HG02943 (cell line): Measurements from ENCODE around the gene GABBR2.

Experiments used
- ATAC-seq: cut with Tn5 transposase; IDR thresholded peaks from one replicate; pipeline ENCODE4 v1.9.1; 2021; ENCODE audit warnings: mild to moderate bottlenecking, low read depth, moderate library complexity; ENCODE audit not compliant: unreplicated experiment

Gene GABBR2

DNA sequence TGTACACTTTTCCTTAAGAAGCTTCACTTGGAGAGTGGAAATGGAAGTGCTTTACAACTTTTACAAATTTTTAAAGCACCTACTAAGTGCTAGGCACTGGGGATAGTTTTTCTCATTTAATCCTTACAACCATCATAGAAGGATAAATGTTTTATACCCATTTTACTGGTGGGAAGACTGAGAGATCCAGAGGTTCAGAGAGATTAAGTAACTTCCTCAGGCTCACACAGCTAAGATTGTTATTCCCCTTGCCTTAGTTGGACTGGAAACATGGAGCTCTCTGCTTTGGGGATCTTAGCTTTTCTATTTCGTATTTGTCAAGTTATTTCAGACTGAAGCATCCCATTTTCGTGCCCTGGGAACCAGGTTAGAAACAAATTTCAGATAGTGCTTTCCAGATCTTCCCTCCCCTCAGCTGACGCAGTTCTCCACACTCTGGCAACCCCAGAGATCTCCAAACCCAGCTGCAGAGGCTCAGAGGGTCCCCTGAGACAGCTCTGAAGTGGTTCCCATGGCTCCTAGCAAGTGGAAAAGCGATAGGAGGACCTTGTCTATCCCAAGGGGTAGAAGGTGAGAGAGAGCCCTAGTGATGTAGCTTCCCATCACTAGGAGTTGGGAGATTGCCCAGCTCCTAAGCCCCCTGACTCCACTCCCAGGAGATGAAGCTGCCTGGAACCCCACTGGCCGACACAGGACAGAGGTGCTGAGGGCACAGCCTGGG is 16.2 kb upstream of the GABBR2 start:
- ATAC-seq = no peak

DNA sequence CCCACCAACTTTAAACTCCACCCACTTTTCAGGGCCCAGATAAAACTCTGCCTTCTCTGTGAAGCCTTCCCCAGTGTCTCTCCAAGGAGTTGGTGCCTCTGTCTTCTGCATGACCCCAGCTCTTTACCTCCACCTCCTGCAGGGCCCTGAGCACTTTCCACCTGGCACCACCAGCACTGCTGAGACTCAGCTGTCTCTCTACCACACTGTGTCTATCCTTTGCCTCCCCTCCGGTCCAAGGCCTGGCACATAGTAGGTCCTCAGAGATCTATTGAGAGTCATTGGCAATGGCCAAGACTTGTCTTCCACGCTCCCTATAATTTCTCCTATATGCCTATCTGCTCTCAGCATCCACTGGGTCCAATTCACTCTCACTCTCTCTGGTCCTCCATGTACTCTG is 12.9 kb upstream of the GABBR2 start:
- ATAC-seq = no peak

DNA sequence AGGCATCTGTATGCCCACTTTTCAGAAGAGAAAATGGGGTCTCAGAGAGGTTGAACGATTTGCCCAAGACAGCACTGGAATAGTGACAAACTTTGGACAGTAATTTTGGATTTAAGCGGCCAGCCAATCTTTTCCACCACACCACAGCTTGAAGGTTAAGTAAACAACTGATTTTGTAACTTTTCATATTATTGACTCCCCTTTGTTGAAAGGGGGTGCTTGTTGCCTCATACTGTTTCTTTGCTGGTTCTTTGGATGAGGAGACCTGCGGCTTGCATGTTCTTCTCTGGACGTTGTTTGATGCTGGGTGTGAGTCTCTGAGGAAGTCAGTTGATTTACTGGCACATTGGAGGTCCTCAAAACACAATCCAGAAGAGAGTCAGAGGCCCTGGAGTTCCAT is 11.7 kb upstream of the GABBR2 start:
- no peak for ATAC-seq

DNA sequence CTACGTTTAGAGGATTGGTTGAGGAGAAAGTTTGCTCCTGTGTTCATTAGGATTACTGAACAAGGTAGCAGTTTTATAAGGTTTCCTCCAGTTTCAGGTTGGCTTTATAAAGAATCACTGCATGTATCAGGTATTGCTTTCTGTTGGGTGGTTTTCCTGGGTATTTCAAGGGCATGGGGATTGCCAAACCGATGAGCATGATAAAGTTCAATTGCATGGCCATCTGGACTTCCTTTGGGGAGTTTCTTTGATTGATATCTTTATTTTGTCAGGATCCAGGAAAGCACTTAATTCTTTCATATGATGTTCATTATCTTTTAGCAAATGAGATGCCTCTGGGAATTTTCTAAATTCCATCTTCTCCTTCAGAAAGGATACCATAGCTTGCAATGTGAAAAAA is 10.3 kb upstream of the GABBR2 start:
- no peak for ATAC-seq

DNA sequence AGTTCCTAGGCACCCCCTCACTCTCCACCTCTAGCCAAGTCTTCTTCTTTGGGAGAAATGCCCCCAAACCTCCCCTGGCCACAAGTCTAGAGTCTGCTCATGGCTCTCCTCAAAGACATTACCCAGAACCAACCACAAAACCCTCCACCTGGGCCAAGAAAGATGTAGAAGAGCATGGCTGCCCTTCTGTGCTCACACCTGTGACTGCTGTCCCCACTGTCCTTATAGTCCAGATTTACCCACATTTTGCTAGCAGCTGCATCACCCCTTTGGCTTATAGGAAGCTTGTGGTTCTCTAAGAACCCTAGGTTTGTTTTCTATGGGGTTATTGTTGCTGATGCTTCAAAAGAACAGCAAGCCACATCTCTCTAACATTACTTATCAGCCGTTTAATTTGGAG is 6.1 kb upstream of the GABBR2 start:
- ATAC-seq = no peak

DNA sequence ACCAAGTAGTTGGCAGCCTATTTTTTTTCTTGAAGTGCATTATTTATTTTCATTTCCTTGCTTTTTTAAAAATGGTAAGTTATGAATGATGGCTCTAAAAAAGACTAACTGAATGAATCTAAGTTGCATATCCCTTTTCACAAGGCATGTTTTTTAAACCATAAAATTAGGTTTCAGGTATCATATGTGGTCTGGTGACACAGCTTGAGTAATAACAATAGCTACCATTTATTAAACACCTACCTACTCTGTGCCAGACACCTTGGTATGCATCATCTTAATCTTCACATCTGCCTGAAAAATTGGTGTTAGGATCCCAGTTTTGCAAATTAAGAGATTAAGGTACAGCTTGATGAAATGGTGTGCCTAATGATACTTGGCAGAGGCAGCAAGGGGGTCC is 4.3 kb upstream of the GABBR2 start:
- ATAC-seq = no peak

DNA sequence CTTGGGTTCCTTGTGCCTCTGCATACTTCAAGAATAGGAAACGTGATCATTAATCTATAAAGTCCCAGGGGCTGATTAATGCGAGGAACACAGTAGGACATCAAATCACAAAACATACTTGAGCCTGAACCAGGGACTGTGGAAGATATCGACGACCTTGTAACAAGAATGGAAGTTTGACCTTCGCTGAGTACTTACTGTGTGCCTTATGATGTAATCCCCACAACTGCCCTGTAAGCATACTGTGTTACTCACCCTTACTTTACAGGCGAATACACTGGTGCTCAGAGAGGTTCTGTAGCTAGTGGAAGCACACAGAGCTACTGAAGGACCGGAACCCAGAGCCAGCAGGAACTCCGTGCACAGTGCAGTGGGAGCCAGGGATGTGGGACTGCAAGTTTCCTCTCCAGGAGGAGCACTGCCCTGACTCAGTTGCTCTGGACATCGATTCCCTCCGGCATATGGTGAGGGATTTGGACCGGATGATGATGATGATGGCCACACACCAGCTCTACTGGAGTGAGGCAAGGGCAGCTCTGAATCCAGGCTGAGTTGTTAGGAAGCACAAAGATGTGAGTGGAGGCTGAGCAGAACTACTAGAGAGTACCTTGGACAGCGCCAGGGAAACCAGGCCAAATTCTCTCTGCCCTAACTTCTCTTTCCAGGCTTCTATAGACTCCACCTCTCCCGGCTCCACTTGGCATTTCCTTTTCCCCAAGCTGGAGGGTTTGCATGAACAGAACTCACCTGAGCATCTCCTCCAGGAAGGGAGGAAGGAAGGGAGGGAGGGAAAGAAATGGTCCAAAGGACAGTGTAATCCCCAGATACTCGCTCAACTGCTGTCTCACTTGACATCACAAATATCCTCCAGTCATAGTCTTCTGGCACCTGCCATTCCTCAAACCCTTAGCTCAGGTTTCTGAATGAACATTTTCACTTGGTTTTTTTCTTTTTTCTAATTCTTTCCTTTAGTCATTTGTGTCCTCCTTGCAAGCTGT is 1.5 kb upstream of the GABBR2 start:
- no peak for ATAC-seq

DNA sequence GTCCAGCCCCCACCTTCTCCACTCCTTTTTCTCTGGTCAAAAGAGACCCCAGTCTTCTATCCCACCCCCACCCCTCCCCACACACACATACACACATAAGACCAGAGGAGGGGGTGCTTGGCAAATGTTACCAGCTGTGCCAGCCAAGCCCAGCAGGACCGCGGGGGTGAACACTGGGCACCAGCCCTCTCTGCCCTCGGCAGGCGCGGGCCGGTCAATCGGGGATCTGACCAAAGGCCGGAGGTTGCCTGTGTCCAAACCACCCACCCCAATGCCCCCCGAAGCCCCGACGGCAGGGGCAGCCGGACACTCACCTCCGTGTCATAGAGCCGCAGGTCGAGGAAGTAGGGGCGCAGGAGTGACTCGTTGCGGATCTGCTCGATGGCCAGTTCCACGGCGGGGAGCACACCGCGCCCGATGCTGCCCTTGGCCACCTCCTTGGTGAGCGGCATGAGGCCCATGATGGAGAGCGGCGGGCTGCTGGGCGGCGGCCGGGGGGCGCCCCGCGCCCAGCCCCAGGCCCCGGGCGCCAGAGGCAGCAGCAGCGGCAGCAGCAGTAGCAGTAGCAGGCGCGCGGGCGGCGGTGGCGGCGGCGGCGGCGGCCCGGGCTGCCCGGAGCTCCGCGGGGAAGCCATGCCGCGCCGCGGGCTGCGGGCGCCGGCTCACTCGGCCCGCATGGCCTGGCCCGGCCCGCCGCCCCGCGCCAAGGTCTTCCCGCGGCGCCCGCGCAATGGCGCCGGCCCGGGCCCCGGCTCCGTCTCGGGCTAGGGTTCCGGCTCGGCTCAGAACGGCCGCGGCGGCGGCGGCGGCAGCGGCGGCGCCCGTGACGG is 417 bp downstream of the GABBR2 start:
- no peak for ATAC-seq

DNA sequence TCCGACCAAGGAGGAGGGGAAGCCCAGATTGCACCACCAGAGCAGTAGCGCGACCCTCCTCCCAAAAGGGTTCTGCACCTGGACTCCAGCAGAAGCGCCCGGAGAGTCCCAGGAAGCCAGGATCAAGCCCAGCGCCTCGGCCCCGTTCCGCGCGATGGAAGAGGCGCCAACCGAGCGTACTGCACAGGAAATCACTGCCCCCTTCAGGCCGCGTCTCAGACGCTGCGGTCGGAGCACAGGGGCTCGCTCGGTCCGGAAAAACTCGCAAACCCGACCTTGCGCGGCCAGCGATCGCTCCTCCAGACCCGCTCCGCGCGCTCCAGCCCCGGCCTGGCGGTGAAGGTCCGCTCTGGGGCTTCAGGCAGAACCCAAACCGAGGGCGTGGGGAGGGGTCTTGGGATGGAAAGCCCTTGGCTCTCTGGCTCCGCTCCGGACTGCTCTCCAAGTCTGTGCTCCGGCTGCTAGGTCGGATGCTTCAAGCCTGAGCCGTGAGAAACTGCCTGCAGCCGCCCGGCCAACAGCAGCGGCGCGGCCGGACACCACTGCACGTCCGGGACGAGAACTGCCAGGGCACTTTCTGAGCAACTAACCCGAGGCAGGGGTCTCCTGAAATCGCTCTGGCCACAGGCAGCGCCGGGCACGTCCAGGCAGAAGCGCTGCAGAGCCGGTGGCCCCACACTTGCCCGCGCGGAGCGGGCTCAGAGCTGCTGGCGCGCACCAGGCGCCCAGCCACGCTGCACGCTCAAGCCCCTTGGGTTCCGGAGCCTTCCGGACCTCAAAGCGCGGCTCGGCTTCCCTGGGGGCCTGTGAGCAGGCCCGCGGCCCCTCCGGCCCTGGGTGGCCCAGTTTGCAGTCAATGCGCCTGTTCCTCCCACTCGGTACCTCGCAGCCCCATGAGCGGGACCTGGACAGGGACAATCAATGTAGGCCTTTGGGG is 1.3 kb downstream of the GABBR2 start:
- ATAC-seq = no peak

DNA sequence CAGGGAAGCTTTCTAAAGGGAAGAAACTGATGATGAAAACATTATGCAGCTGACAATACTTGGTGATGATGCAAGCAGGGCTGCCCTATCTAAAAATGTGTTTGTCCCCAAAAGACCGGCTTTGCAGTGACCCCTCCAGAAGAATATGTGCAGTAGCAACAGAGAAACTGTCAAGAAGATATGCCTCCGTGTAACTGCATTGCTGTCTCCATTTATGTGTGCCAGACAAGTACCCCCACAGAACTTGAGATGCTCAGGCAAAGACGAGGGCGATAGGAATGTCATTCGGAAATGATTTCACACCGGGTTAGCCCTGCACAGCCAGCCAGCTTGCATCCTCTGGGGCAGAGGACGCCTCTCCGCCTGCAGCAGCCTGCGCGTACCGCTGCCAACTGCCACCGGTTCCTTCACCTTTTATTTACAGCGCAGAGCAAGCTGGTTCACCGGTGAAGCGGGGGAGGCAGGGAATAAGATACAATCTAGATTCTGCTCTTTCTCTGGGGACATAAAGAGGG is 2.0 kb downstream of the GABBR2 start:
- ATAC-seq = no peak

DNA sequence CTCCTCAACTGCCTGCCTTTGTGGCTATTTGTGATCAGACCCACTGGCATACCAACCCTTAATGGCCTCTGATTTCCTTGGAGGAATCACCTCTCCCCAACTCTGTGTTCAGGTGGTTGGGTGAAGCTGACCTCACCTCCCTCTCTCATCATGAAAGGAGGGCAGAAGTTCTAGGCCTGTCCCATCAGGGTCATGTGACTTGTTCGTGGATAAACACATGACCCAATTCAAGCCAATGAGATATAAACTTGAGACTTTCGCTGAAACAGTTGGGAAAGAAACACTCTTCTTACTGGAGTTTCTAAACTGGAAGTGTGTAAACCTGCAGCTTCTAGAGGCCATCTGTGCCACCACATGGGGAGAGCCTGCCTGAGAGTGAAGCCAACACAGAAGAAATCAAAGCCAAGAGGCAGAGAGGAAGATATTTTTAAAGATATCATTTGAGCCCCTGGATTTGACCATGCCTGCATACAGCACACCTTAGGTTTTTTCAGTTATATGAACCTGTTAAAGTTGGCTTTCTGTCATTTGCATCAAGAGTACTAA is 5.8 kb downstream of the GABBR2 start:
- ATAC-seq = no peak

DNA sequence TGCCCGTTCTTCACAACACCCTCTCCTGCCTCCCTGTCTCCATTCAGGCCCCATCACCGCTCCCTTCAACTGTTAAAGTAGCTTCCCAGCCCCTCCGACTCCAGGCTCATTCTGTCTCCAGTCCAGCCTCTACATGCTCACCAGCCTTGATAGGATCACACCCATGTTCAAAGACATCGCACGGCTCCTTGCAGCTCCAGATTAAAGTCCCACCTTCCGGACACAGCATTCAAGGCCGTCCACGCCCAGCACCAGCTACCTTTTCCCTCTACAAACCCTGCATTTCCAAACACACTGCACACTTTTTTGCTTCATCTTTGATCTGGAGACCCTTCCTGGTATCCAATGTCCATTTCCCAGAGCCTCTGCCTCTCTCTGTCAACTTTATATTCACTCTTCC is 6.4 kb downstream of the GABBR2 start:
- ATAC-seq = no peak

DNA sequence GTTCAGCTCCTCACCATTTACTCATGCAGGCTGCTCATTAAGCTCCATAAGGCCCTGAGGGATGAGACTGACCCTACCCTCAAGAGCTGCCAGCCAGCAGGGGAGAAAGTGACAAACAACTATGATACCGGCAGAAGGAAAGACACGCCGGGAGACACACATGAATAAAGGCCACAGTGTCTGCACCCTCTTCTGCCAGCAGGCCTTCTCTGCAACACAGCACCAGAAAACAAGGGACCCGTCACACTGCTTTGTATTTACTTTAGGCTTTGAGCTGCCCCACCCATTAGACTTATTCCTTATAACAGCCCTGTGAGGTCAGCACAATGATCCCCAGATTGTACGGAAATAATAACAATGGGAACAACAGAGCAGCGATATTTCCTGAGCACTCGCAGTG is 7.2 kb downstream of the GABBR2 start:
- no peak for ATAC-seq

DNA sequence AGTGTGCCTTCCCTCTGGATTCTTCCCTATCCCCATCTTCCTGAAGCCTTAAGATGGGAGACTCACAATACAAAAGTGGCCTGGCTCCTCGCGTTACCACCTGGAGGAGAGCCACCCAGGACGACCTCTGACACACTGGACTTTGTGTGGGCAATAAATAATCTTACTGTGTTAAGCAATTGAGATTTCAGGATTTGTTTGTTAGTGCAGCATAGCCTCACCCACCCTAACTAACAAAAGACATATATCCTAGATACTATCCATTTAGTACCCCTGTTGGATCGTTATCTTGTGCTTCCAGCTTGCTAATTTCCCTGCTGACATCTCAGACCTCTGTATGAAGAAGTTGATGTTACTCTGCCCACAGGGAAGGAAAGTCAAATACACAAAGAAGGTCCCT is 7.9 kb downstream of the GABBR2 start:
- ATAC-seq = no peak

DNA sequence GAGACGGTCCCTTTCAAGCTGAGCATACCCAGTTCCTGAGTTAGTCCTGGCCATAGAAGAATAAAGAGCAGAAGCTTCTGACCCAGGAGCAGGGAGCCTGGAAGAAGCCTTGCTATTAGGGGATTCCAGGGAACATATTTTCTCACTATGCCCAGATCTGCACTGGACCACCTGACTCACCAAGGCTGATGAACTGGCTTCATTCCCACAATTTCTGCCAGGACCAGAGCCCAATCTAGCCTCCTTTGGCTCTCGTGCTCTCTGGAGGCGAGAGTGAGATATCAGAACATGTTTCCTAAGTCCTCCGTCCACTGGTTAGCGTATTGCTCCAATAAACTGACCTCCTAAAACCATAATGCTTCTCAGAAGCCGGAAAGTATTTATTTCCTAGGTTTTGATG is 9.9 kb downstream of the GABBR2 start:
- no peak for ATAC-seq

DNA sequence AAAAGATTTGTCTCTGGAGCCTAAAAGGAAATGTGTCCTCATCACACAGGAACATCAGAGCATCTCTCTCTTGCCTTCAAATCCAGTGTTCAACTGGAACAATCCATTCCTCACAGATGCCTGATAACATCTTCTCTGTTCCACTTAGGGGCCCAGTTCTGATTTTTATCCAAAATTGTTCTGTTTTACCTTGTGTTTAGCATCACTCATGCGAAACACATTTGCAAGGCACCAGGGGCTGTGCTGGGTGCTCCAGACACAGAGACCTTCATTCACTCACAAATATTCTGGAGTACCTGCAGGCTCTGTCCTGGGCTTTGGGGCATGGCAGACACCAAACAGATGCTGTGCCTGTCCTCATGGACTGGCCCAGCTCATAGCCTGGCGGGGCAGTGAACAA is 13.8 kb downstream of the GABBR2 start:
- ATAC-seq = no peak

DNA sequence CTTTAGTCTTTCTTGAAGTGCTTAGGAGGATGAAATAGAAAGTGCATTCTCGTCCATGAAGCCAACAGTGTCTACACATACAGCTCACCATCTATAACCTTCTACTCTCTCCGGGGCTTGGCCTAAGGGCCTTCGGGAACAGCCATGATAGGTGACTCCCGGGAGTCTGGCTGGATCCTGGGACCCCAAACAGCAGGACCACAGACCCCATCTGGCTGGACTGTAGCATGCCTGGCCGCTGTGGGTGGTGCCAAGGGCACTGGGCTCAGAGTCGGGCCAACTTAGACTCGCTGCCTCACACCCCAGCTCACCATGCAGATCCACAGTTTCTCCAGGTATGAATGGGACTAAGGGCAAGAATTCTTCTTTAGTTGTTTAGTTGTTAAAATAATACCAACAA is 16.3 kb downstream of the GABBR2 start:
- ATAC-seq = no peak

DNA sequence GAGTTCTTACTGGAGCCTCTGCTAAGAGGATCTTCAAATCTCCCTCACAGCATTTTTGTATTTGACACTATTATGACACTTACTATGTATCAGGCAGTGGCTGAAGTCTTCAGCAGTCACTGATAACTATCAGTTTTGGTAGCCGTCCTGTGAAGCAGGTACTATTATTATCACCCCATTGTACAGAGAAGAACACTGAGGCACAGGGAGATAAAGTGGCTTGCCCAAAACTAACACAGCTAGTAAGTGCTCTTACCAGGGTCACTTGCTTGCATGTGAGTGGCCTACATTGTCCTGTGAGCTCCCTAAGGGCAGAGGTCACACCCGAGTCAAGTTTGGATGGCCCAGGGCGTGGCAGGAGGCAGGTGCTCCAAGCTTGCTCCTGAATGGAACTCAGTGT is 16.8 kb downstream of the GABBR2 start:
- ATAC-seq = no peak

DNA sequence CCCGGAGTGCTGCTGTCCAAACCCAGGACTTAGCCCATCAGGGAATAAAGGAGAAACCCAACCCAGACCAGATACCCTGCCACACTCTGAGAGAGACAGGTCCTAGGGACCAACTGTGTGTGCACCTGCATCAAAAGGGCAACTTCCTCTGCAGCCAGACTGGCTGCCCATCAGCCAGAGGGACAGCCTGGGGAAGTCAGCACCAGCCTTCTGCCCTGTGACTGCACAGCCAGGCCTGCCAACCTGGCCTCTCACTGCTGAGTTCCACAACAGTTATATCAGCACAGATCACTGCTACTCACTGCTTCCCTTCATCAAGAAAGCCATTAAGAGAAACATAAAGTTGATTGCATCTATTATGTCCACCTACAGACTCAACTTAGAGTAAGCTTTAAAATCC is 18.0 kb downstream of the GABBR2 start:
- no peak for ATAC-seq
